HG03196 (cell line): Measurements from ENCODE around the gene LRRC4.

Experiments
- ATAC-seq: cut with Tn5 transposase; IDR thresholded peaks from one replicate; pipeline ENCODE4 v1.9.1; 2021; ENCODE audit not compliant: unreplicated experiment

Gene LRRC4

DNA sequence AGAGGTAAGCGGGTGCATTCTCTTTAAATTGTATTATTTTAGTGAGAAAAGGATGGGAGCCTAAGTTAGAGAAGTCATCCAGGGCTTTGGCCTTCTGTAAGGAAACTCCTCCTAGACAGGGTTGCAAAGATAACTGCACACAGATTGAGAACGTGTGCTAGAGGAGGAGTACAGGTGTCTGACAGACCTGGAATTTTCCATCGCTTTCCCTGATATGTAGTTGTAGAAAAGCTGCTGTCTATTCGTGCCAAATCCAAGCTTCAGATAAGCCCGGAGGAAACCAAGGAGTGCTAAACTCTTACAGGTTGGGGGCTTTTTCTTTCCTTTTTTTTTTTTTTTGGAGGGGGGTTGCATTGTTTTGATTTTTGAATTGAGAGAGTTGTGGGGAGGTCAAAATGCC is 23.1 kb downstream of the LRRC4 start:
- no peak for ATAC-seq

DNA sequence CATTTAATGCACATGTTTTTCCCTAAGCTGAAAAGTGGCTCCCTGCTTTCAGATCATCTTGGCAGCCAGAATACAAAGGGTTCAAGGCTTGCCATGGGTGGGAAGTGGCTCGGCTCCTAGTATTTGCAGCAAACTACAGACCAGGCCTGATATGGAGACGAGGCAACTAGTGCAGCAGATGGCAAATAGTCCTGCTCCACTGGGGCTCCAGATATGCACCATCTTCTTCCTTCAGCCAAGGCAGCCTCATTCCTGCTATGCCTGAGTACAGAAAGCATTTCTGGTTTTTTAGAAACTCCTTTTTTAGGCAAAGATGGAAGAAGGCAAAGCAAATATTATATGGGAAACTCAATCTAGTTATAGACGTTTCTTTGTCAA is 23.9 kb downstream of the LRRC4 start:
- ATAC-seq = no peak

DNA sequence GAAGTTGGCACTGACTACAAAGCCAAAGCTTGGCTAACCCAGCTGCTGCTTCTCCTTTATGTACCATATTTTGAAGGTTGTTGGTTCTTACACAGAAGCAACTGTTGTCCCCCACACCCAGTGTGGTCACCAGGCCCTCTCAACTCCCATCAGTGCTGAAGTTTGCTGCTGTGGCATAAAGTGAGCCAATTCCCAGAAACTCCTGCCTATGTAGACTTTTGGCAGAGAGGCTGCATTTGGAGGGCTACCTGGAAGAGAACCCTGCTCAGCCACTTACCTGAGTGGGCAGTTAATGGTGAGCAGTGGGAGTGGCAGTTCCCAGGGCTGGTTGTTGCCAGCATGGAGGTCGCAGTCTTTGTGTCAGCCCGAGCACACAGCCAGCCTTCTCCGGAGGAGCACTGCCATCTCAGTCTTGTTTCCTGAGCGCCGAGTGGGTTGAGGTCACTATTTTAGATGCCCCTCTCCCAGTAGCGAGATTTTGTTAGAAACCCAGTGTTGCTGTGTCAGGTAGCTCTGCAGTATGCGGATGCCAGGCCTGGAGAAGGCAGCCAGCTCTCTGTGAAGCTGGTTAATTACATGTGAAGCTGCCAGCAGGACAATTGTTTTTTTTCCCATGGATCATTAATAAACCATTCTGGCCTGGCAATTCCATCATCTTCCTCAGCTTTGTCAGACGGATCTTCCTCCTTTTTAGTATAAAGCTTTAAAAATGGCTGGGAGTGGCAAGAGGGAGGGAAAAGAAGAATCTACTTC is 24.5 kb downstream of the LRRC4 start:
- ATAC-seq = no peak

- no peak for ATAC-seq
Observed at GRCh38 chr7:128005759-128006159, 25.5 kb downstream of the LRRC4 start.

DNA sequence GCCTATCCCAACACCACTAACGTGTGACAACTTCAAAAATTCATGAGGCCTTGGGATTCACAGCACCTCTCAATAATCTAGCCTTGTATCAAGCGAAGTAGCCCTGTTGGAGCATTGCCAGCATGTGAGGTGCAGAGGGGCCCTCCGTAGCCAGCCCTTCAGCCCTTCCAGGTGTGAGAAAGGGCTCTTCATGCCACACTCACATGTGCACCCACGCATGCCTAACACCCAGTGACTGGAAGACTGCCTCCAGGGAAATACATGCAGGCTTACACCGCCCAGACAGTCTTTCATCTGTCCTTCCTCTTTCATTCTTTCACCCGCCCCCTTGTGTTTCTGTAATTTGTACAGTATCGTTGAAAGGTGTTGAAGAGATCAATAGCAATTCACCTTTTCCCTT is 26.1 kb downstream of the LRRC4 start:
- no peak for ATAC-seq

DNA sequence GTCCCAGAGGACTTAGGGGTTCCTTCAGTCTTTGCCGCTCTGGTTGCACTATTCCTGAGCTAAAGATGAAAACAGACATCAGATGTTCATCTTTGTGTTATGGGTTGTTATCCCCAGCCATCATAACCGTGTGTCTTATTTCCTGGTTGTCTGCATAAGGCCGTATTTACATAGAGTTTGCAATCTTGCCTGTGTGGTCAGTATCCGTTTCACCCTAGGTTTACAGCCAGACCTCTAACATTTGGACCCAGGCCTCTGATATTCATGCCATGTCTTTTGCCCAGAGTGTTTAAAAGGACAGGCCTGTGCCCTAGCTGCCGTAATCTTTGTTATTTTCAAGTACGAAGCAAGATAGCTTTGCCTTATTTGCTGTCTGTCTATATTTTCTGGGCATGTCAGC is 26.6 kb downstream of the LRRC4 start:
- ATAC-seq = no peak

DNA sequence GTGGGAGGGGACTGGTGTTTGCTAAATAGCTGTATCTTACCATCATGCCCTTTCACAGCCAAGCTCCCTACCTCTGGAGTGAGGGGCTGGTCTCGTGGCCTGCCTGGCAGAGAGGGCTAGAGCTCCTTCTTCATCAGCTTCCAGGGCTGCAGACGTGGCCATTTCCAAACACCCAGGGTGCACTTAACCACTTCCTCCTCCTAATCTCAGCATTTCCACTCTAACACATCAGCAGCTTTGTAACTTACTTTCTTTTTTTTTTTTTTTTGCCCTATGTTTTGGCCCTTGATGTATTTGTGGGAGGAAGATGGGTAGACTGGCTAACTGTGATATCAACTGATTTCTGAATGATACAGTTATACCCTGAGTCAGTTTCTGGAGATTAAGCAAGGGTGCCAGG is 27.4 kb downstream of the LRRC4 start:
- ATAC-seq = no peak

- peak; percentile 52 for ATAC-seq
Observed at GRCh38 chr7:128003167-128003566, 28.1 kb downstream of the LRRC4 start.

DNA sequence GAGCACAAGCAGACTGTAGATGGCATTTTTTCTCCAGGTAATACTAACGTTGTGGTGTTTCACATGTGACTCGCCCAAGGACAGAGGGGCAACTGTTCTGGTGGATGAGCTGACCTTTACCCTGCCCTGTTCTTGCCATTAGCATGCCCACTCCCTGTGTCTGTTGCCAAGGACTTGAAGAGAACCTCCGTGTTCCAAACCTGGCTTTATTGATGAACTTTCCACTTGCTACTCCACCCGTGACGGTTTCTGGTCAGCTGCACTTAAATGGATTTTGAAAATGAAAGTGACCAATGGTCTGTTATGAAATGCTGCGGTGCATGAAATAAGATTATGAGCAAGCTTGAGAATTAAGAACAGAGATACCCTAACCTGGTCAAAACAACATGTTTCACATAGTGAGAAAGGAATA is 30.4 kb downstream of the LRRC4 start:
- ATAC-seq = peak; percentile 64

DNA sequence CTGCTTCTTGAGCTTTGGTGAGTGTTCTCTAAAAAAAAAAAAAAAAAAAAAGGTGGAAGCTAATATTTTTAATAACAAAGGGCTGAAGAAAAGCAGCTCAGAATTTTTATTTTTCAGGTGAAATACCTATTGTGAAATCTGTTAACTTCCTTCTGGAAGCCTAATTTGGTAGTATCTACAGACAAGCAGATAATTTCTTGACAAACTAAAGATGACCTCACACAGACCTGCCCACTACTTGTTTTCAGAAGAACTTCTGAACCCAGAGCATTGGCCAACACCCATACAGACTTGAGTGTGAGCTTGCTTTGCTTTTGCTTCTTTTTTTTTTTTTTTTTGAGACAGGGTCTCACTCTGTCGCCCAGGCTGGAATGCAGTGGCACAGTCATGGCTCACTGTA is 31.2 kb downstream of the LRRC4 start:
- ATAC-seq = no peak

DNA sequence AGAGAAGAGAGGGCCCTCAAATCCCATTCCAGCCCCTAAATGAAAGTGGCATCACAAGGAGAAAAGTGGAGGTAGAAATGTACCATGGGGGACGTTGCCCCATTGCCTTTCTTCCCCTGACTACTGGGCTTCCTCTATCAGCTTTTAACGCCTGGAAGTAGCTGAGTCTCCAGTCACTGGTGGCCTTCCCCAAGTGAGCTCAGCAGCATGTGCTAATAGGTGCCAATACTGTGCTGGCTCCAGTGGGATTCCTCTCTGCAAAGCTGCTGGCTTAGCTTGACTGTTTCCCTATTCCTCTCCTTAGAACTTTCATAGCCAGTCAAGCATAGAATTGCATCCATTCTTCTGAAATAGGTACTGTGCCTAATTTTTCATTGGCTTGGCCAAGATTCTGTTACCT is 32.6 kb downstream of the LRRC4 start:
- ATAC-seq = no peak

DNA sequence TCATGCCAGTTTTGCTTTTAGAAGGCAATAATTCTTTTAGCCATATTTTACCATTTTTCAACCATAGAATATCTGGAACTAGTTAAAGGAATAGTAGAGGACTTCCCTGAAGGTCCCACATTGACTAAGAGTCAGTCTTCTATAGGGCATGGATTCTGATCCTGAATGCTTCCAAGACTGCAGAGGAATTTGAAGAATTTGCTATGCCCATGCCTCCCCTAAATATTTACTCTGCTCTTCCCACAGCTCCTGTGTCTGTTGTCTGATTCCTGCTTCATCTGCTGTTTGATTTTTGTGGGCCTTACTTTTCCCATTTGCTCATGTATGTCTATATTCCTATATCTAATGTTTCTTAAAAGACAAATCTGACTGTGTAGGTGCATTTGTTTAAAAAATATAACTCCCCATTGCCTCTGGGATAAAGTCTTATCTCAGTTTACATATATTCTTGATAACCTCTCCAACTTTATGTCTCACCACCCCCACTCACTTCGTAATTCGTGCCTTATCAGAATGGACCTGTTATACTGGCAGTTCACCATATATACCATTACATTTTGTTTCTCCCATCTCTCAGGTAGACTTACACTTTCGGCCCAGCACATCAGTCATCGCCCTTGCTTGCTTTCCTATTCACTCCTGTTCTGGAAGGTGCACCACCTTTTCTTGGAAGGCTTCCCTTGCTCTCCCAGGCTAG is 33.9 kb downstream of the LRRC4 start:
- ATAC-seq = no peak

GRCh38 chr7:127996253-127997071 is 34.8 kb downstream of the LRRC4 start:
- no peak for ATAC-seq

GRCh38 chr7:127995881-127996215 is 35.4 kb downstream of the LRRC4 start:
- ATAC-seq = no peak

DNA sequence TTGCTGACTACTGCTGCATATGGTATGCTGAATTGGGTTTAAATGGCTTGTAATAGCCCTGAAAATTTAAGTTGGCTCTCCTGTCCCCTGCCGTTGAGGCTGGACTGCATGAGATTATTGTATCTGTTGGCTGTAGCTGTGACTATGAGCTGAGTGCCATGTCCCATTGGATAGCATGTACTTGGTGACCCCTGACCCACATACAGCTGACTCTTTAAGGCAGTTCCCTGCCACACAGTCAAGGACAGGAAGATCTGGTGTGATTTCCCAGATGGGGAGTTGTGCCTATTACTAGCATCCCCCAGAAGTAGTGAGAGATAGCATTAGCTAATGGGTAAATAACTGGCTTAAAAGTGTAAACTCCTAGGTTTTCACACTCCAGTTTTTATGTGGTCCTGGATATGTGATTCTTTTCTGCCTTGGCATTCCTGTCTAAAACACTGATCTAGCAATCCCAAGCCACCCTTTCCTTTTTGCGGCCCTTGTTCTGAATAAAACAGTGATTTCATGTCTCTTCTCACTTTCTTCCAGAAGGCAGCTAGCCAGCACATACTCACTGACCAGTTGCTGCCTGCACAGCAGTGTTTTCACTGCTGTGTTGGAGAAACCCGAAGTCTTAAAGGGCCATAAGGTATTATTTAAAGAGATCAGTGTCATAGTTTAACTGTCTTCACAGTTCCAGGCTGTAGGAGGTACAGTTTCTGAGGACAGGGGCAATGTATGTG is 35.9 kb downstream of the LRRC4 start:
- ATAC-seq = no peak

- no peak for ATAC-seq
Observed at GRCh38 chr7:127993987-127994386, 37.2 kb downstream of the LRRC4 start.

- ATAC-seq = no peak
Observed at GRCh38 chr7:127993317-127993716, 37.9 kb downstream of the LRRC4 start.

DNA sequence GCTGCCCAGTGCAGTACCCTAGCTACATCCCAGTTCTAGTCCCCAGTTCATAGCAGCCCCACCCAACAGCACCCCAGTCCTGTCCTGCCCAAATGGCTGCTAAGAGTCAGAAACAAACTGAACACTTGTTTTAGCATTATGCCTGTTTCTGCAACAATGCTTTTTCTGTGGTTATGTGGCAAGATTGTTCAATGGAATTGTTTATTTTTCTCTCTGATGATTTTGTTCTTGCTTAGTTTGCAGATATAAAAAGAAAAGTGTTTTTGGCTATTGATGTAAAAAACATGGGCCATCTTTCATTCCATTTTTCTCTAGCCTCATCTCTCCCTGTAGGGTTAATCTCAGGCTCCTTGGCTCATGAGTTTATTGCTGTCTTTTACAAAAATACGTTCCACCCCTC is 42.5 kb downstream of the LRRC4 start:
- no peak for ATAC-seq

- no peak for ATAC-seq
Observed at GRCh38 chr7:127986581-127987521, 44.4 kb downstream of the LRRC4 start.

GRCh38 chr7:127983804-127984332 is 47.4 kb downstream of the LRRC4 start:
- no peak for ATAC-seq
